GM10266 (cell line): Measurements from ENCODE around the gene RPS15A.

Source experiments
- DNase-seq: peaks from one replicate; pipeline ENCODE4 v3.0.0; 2012; ENCODE audit errors: extremely low spot score
- TF ChIP-seq, protein P1 (sequence below): IDR thresholded peaks from 2 replicates; pipeline ENCODE4 v1.5.1; 2012; ENCODE audit warnings: mild to moderate bottlenecking, low read depth; ENCODE audit not compliant: control insufficient read depth, insufficient read depth; ENCODE audit errors: missing control alignments

The RPS15A gene

DNA sequence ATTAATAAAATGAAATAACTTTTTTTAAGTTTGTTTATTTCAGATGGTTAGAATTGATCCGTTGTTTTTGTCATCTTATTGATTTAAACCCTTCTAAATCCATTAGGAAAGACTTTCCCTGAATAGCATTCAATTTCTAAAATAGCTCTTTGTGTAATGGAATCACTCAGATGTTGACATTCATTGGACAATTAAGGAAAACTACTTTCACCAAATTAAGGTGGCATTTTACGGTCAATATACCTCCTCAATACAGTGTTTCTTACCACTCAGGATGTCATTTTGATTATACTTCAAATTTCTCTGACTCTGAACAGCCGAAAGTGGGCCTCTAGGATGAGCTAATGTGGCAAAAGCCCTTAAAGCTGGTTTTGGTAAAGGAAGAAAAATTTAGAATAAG is 9.4 kb upstream of the RPS15A start:
- DNase-seq: no peak
- TF ChIP-seq, protein P1, sequence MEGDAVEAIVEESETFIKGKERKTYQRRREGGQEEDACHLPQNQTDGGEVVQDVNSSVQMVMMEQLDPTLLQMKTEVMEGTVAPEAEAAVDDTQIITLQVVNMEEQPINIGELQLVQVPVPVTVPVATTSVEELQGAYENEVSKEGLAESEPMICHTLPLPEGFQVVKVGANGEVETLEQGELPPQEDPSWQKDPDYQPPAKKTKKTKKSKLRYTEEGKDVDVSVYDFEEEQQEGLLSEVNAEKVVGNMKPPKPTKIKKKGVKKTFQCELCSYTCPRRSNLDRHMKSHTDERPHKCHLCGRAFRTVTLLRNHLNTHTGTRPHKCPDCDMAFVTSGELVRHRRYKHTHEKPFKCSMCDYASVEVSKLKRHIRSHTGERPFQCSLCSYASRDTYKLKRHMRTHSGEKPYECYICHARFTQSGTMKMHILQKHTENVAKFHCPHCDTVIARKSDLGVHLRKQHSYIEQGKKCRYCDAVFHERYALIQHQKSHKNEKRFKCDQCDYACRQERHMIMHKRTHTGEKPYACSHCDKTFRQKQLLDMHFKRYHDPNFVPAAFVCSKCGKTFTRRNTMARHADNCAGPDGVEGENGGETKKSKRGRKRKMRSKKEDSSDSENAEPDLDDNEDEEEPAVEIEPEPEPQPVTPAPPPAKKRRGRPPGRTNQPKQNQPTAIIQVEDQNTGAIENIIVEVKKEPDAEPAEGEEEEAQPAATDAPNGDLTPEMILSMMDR: no peak

DNA sequence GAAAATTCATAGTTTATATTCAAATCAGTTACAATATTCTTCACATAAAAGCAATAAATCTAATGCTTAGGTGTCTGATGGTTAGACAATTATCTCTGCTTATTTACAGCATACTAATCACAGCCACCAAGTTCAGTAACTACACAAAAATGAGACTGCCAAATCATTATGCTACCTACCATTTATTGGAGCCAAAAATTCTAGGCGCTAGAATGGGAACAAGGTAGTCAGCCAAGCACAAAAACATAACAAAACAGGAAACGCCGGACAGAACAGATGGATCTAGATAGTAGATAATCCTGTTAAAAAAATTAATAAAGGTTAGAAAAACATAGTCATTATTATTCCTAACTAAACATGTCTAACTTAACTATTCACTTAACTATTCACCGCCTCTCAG is 7.6 kb upstream of the RPS15A start:
- no peak for DNase-seq
- TF ChIP-seq, protein P1: no peak

DNA sequence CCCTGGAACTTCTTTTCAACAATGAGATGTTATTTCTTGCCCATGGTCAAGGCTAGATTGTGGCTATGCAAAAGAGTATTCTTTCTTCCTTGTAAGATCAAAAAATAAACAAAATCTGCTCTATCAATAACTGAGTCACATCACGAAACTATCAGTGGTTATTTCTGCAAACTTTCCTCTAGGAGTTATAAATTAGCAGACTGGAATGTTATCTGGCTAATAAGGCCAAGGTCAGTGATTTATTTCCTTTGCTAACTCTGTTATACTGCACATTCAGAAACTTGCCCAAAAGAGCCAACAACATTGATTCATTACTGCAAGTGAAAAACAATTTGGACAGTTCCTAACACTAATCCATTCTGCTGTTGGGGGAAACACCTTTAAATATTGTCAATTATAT is 6.2 kb upstream of the RPS15A start:
- DNase-seq: no peak
- TF ChIP-seq, protein P1: no peak

DNA sequence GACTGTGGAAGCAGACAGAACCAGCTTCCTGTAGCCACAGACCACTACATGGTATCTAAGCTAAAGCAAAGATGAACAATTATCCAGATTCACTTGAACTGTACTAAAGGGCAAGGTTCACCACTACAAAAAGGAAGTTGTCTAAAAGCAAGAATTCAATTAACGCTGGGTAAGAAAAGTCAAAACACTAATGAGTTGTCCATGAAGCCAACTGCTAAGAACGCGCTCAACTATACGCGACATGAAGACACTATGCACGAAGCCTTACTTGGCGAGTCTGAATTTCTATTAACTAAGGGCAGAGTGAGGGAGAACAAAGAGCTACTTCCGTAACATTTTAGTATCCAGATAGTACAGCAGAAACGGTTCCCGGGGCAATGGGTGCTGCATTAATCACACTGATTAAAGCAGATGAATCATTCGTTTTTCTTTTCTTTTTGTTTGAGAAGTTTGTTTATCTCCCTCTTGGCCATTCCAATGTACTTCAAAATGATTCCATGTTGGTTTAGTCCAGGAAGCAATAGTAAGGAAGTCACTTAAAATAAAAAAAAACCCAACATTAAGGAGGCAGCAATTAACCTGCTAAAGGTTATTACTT is 2.8 kb upstream of the RPS15A start:
- DNase-seq: no peak
- TF ChIP-seq, protein P1: no peak

DNA sequence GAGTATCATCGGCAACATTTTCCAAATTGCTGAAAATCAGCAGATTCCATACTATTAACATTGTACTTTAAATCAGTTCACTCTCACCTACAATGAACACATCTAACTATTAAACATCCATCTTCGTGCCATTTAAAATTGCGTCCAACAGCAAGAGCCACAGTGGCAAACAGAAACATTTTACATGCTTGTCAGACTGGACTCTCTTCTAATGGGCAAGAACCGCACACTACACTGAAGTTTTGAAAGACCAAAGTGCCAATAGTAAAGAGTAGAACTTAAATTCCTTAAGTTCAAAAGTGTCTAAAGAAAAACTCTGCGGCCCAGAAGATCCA is 652 bp downstream of the RPS15A start:
- TF ChIP-seq, protein P1: no peak
- no peak for DNase-seq

DNA sequence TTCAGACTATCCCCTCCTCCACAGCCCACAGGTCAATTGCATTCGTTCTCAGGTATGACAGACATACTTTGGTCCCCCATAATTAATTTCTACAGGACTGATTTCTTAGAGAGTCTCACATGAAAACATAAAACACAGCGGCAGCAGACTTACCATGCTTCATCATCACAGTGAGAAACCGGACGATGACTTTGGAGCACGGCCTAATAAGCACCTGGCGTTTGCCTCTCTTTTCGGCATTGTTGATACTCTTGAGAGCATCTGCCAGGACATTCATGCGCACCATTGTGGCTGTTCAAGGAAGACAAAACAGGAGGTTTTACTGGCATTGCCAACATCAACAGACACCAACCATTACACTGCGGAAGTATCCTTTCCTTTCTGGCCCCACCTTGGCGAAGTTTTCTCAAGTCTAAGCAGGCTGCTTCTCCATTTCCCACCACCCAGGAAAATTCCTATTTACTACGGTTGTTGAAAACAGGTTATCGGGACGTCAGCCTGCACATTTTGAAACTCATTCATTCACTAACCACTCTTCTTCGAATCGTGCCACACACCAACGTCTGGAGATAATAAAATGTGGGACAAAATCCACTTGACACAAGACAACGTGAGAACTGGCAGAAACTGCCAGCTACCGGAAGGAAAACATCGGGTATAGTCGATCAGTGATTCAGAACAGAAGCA is 1.2 kb downstream of the RPS15A start:
- no peak for DNase-seq
- TF ChIP-seq, protein P1: no peak

DNA sequence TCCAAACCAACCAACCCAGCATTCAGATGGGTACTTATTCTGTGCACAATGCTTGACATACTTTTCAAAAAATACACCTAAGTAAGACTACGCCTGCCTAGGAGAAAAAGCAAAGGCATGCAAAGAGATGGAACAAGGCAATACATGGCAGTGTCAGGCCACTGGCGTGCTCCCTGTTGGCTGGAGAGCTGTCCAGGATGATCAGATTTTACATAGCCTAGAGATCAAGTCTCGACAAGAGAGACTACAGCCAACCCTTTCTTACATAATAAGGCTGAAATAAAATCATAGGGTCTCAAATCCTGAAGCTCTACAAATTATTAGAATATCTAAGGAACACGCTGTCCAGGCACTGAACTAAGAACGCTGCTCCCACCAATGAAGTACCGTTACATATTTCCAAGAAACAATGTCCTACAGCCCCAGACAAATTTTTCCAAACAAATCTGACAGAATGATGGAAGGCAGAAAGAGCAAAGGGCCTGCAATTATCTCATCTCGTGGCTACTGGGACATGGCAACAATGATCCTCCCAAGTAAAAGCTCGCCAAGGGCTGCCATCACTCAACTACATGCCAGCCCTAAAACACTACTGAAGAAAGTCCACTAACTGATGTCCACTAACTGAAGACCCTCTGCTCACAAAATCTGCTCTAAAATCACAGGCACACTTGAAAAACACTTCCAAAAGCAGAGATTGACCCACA is 5.1 kb downstream of the RPS15A start:
- DNase-seq: no peak
- TF ChIP-seq, protein P1: no peak
